HEK293T (cell line): ENCODE measurements around the gene CCSER1.

Source experiments
- CTCF ChIA-PET: fragments of 350-600 bp; formaldehyde crosslinking; extraction: SDS; loops from one replicate; lab custom pipeline; 2021; ENCODE audit warnings: antibody characterized with exemption, inconsistent platforms; lab: Yijun Ruan, JAX
- POLR2A ChIA-PET: fragments of 350-600 bp; formaldehyde crosslinking; extraction: SDS; loops from one replicate; lab custom pipeline; 2020; ENCODE audit warnings: antibody characterized with exemption, inconsistent platforms; lab: Yijun Ruan, JAX
- DNase-seq: peaks from one replicate; pipeline ENCODE4 v3.0.0; 2012; ENCODE audit warnings: mixed read lengths; ENCODE audit errors: extremely low spot score
- ARNT ChIP-seq: fragments of 450-650 bp; IDR thresholded peaks from 2 replicates; pipeline ENCODE4 v1.6.1; 2017; ENCODE audit warnings: mild to moderate bottlenecking
- BHLHE40 ChIP-seq: fragments of 450-650 bp; IDR thresholded peaks from 2 replicates; pipeline ENCODE4 v1.6.1; 2016; ENCODE audit warnings: mild to moderate bottlenecking, moderate library complexity, borderline replicate concordance
- CTBP1 ChIP-seq: fragments of 450-650 bp; IDR thresholded peaks from 2 replicates; pipeline ENCODE4 v1.6.1; 2016; ENCODE audit warnings: borderline replicate concordance
- ELF4 ChIP-seq: fragments of 450-650 bp; IDR thresholded peaks from 2 replicates; pipeline ENCODE4 v1.6.1; 2017; ENCODE audit warnings: antibody characterized with exemption
- FOXA1 ChIP-seq: fragments of 450-650 bp; IDR thresholded peaks from 2 replicates; pipeline ENCODE4 v1.6.1; 2016; ENCODE audit warnings: mild to moderate bottlenecking
- FOXK2 ChIP-seq: fragments of 450-650 bp; IDR thresholded peaks from 2 replicates; pipeline ENCODE4 v1.6.1; 2016; ENCODE audit warnings: mild to moderate bottlenecking
- FOXM1 ChIP-seq: fragments of 450-650 bp; IDR thresholded peaks from 2 replicates; pipeline ENCODE4 v1.6.1; 2017; ENCODE audit warnings: mild to moderate bottlenecking, borderline replicate concordance
- HDGF ChIP-seq: fragments of 450-650 bp; IDR thresholded peaks from 2 replicates; pipeline ENCODE4 v1.6.1; 2017; ENCODE audit warnings: antibody characterized with exemption, borderline replicate concordance
- L3MBTL2 ChIP-seq: fragments of 450-650 bp; conservative IDR thresholded peaks from 2 replicates; pipeline ENCODE4 v1.6.1; 2016; ENCODE audit warnings: mild to moderate bottlenecking
- LEF1 ChIP-seq: fragments of 450-650 bp; IDR thresholded peaks from 2 replicates; pipeline ENCODE4 v1.6.1; 2017; ENCODE audit warnings: mild to moderate bottlenecking, borderline replicate concordance
- NFRKB ChIP-seq: fragments of 450-650 bp; IDR thresholded peaks from 2 replicates; pipeline ENCODE4 v1.6.1; 2016; ENCODE audit warnings: mild to moderate bottlenecking, moderate library complexity
- PKNOX1 ChIP-seq: fragments of 450-650 bp; IDR thresholded peaks from 2 replicates; pipeline ENCODE4 v1.6.1; 2016
- SP1 ChIP-seq: fragments of 450-650 bp; IDR thresholded peaks from 2 replicates; pipeline ENCODE4 v1.6.1; 2017
- SUZ12 ChIP-seq: fragments of 450-650 bp; IDR thresholded peaks from 2 replicates; pipeline ENCODE4 v1.6.1; 2016; ENCODE audit warnings: mild to moderate bottlenecking
- TARDBP ChIP-seq: fragments of 450-650 bp; IDR thresholded peaks from 2 replicates; pipeline ENCODE4 v1.6.1; 2016
- ZNF384 ChIP-seq: fragments of 450-650 bp; IDR thresholded peaks from 2 replicates; pipeline ENCODE4 v1.6.1; 2016

Gene CCSER1

GRCh38 chr4:91283726-91284230 lies 1156.6 kb downstream of the CCSER1 start:
- DNase-seq: no peak
- TF ChIP-seq ELF4 (no peak), ARNT (no peak), NFRKB (no peak), PKNOX1 (no peak), SP1 (no peak), FOXM1 (no peak), L3MBTL2 (no peak), TARDBP (no peak), ZNF384 (no peak), FOXA1 (no peak), BHLHE40 (no peak), CTBP1 (no peak), SUZ12 (no peak), FOXK2 (no peak), HDGF (no peak)
- CTCF ChIA-PET: no interaction called here
- POLR2A ChIA-PET: no interaction called here

GRCh38 chr4:91284480-91284879 lies 1157.3 kb downstream of the CCSER1 start:
- no peak for TF ChIP-seq FOXA1
- TF ChIP-seq SUZ12: no peak
- no peak for TF ChIP-seq ELF4
- TF ChIP-seq BHLHE40: no peak
- no peak for TF ChIP-seq LEF1
- no peak for TF ChIP-seq SP1
- TF ChIP-seq HDGF: no peak
- CTCF ChIA-PET: no interaction called here
- no peak for DNase-seq
- POLR2A ChIA-PET: no interaction called here

GRCh38 chr4:91285487-91285886 lies 1158.3 kb downstream of the CCSER1 start:
- TF ChIP-seq FOXM1 (no peak), NFRKB (no peak), HDGF (no peak), FOXK2 (no peak), LEF1 (no peak), ZNF384 (no peak), CTBP1 (no peak), BHLHE40 (no peak), ARNT (no peak), L3MBTL2 (no peak), ELF4 (no peak), PKNOX1 (no peak), TARDBP (no peak), FOXA1 (no peak), SP1 (no peak), SUZ12 (no peak)
- POLR2A ChIA-PET: no interaction called here
- CTCF ChIA-PET: no interaction called here
- DNase-seq: no peak

GRCh38 chr4:91288702-91289311 lies 1161.6 kb downstream of the CCSER1 start:
- POLR2A ChIA-PET: no interaction called here
- DNase-seq: no peak
- no peak for TF ChIP-seq FOXA1
- CTCF ChIA-PET: interaction anchor here (0.6 kb wide), 1 partner anchor 589 kb away, joined by 3 read pairs; no protein-coding TSS in a partner anchor

- POLR2A ChIA-PET: no interaction called here
- DNase-seq: no peak
- TF ChIP-seq FOXM1 (no peak), FOXK2 (no peak), ZNF384 (no peak), SP1 (no peak), ELF4 (no peak), BHLHE40 (no peak), HDGF (no peak), L3MBTL2 (no peak), ARNT (no peak)
- CTCF ChIA-PET: no interaction called here
These were observed 1171.0 kb downstream of the CCSER1 start for GRCh38 chr4:91298156-91298700.

- POLR2A ChIA-PET: no interaction called here
These were observed 1171.6 kb downstream of the CCSER1 start for GRCh38 chr4:91298824-91299223.

GRCh38 chr4:91302120-91302519 lies 1174.9 kb downstream of the CCSER1 start:
- CTCF ChIA-PET: no interaction called here
- no peak for TF ChIP-seq CTBP1
- POLR2A ChIA-PET: no interaction called here
- DNase-seq: no peak

More at GRCh38 chr4:91298824-91299223, 1171.6 kb downstream of the CCSER1 start:
- TF ChIP-seq TARDBP: no peak
- DNase-seq: no peak
- CTCF ChIA-PET: no interaction called here

GRCh38 chr4:91304292-91304691 lies 1177.1 kb downstream of the CCSER1 start:
- no peak for DNase-seq
- TF ChIP-seq BHLHE40: no peak
- CTCF ChIA-PET: no interaction called here
- POLR2A ChIA-PET: no interaction called here
